HEK293 (cell line): ENCODE data around the gene LNPEP.

Experiments
- CTCF ChIA-PET: fragments of 350-600 bp; formaldehyde crosslinking; extraction: SDS; loops from one replicate; lab custom pipeline; 2021; ENCODE audit warnings: antibody characterized with exemption; lab: Yijun Ruan, JAX
- POLR2A ChIA-PET: fragments of 300-600 bp; formaldehyde crosslinking; extraction: SDS; loops from one replicate; lab custom pipeline; 2020; ENCODE audit warnings: antibody characterized with exemption, inconsistent platforms; lab: Yijun Ruan, JAX
- H3K27ac ChIP-seq: fragments of 200-500 bp; sonication (Bioruptor generic); 2 replicates; pipeline ENCODE4 v1.5.1; 2014; ENCODE audit warnings: low read depth, low read length, control low read depth, inconsistent platforms; ENCODE audit errors: extremely low read depth
- H3K36me3 ChIP-seq, 2 experiments: fragments of 200-500 bp in 1 of 2; sonication (Bioruptor generic) in 1 of 2; 1 replicate in 1 of 2; 2 replicates in 1 of 2; pipeline ENCODE4 v1.5.1; 2014 to 2017; ENCODE audit warnings: inconsistent platforms in 2 of 2, low read length in 2 of 2; ENCODE audit not compliant: control insufficient read depth in 2 of 2, insufficient read depth in 1 of 2
- H3K4me1 ChIP-seq: fragments of 200-500 bp; sonication (Bioruptor generic); 2 replicates; pipeline ENCODE4 v1.5.1; 2014; ENCODE audit warnings: mild to moderate bottlenecking, low read length, inconsistent platforms; ENCODE audit not compliant: control insufficient read depth, insufficient read depth
- H3K4me3 ChIP-seq: 2 replicates; pipeline ENCODE4 v1.5.1; 2011; ENCODE audit warnings: low read depth, mild to moderate bottlenecking, control low read depth, low read length, moderate library complexity
- H3K9me3 ChIP-seq: fragments of 200-500 bp; sonication (Bioruptor generic); 2 replicates; pipeline ENCODE4 v1.5.1; 2014; ENCODE audit warnings: low read depth, low read length, inconsistent platforms; ENCODE audit not compliant: control insufficient read depth, insufficient read depth
- ELK4 ChIP-seq: IDR thresholded peaks from 2 replicates; pipeline ENCODE4 v1.6.1; 2011; ENCODE audit warnings: mild to moderate bottlenecking, low read depth, low read length, borderline replicate concordance
- KLF10 ChIP-seq: fragments of 450-650 bp; IDR thresholded peaks from 2 replicates; pipeline ENCODE4 v1.5.1; 2018; ENCODE audit warnings: missing biosample characterization, mild to moderate bottlenecking, missing genetic modification characterization
- PRDM2 ChIP-seq: fragments of 450-650 bp; formaldehyde crosslinking; IDR thresholded peaks from 2 replicates; pipeline ENCODE4 v1.5.1; 2016; ENCODE audit warnings: missing biosample characterization, missing genetic modification characterization, borderline replicate concordance
- ZBTB20 ChIP-seq: fragments of 450-650 bp; formaldehyde crosslinking; IDR thresholded peaks from 2 replicates; pipeline ENCODE4 v1.5.1; 2016; ENCODE audit warnings: missing biosample characterization, missing genetic modification characterization
- ZNF133 ChIP-seq: fragments of 450-650 bp; formaldehyde crosslinking; IDR thresholded peaks from 2 replicates; pipeline ENCODE4 v1.5.1; 2016; ENCODE audit warnings: missing biosample characterization, missing genetic modification characterization
- ZNF391 ChIP-seq: fragments of 450-650 bp; formaldehyde crosslinking; IDR thresholded peaks from 2 replicates; pipeline ENCODE4 v1.5.1; 2016; ENCODE audit warnings: low read depth, missing biosample characterization, missing genetic modification characterization, borderline replicate concordance
- ZNF48 ChIP-seq: fragments of 450-650 bp; formaldehyde crosslinking; IDR thresholded peaks from 2 replicates; pipeline ENCODE4 v1.5.1; 2016; ENCODE audit warnings: missing biosample characterization, missing genetic modification characterization
- ZNF555 ChIP-seq: fragments of 450-650 bp; formaldehyde crosslinking; conservative IDR thresholded peaks from 2 replicates; pipeline ENCODE4 v1.5.1; 2017; ENCODE audit warnings: missing biosample characterization, mild to moderate bottlenecking, missing genetic modification characterization, inconsistent platforms
- ZNF837 ChIP-seq: fragments of 450-650 bp; formaldehyde crosslinking; IDR thresholded peaks from 2 replicates; pipeline ENCODE4 v1.5.1; 2016; ENCODE audit warnings: missing biosample characterization, missing genetic modification characterization

Gene LNPEP

GRCh38 chr5:97006454-97007060, 70.7 kb downstream of the LNPEP start:
- Histone ChIP-seq H3K9me3 (no peaks in the 10 kb centered on the region), H3K27ac (no peak overlapping the region), H3K4me1 (no peaks in the 10 kb centered on the region)
- no peak for TF ChIP-seq PRDM2 (tag by site-specific recombination)
- no peak for TF ChIP-seq ELK4
- TF ChIP-seq ZNF555 (tag by site-specific recombination), result no peak
- TF ChIP-seq ZNF48 (tag by site-specific recombination), result no peak
- TF ChIP-seq ZNF391, result no peak
- TF ChIP-seq KLF10 (tag by site-specific recombination), result no peak
- TF ChIP-seq ZBTB20 (tag by site-specific recombination), result no peak
- TF ChIP-seq, all 188 proteins: peak for 0
- no peak overlapping the region for H3K4me3 ChIP-seq
- ChIA-PET POLR2A (no interaction called here), CTCF (interaction anchor here (1.5 kb wide), 1 partner anchor 9 kb away, joined by 3 read pairs; no protein-coding TSS in a partner anchor)
- peaks cover 0 to 13% of the 10 kb centered on the region in 2 experiments for H3K36me3 ChIP-seq

GRCh38 chr5:97009212-97009898, 73.5 kb downstream of the LNPEP start:
- TF ChIP-seq ZNF133 (tag by site-specific recombination), result no peak
- no peak for TF ChIP-seq PRDM2 (tag by site-specific recombination)
- no peak for TF ChIP-seq ZNF837 (tag by site-specific recombination)
- TF ChIP-seq, all 188 proteins: peak for 0
- H3K36me3 ChIP-seq, result peaks cover 6 to 10% of the 10 kb centered on the region in 2 experiments
- H3K27ac ChIP-seq, result no peak overlapping the region
- POLR2A ChIA-PET, result no interaction called here
- no peaks in the 10 kb centered on the region for H3K9me3 ChIP-seq
- CTCF ChIA-PET, result interaction anchor here (0.6 kb wide), 1 partner anchor 132 kb away, joined by 3 read pairs; no protein-coding TSS in a partner anchor
- H3K4me1 ChIP-seq, result no peaks in the 10 kb centered on the region
- H3K4me3 ChIP-seq, result no peak overlapping the region
